WTC11 (cell line): ENCODE results near the gene MEIS2. TPM values are rescaled to one million over a fixed set of nuclear protein-coding genes. Genes with fewer than 3 reads are reported as not detected.

Experiments
- ATAC-seq: fragments of 200-7000 bp; cut with Tn5 transposase; 2 replicates; pipeline ENCODE4 v1.10.0; 2021; ENCODE audit warnings: mild to moderate bottlenecking, moderate library complexity
- CTCF ChIA-PET: fragments of 300-600 bp; sonication (Branson Sonifier 250); formaldehyde crosslinking; loops from one replicate; lab custom pipeline; 2021; ENCODE audit warnings: antibody characterized with exemption; lab: Charles Lee
- POLR2A ChIA-PET: fragments of 350-600 bp; sonication (Branson Sonifier 250); formaldehyde crosslinking; loops from one replicate; lab custom pipeline; 2021; ENCODE audit warnings: antibody characterized with exemption; lab: Charles Lee
- DNase-seq: peaks from one replicate; pipeline ENCODE4 v3.0.0; 2021; ENCODE audit warnings: low spot score
- H3K27ac Mint-ChIP-seq: 2 replicates; pipeline ENCODE4 v1.8.0; 2021; ENCODE audit warnings: mixed read lengths
- H3K27me3 Mint-ChIP-seq: 2 replicates; pipeline ENCODE4 v1.8.0; 2021; ENCODE audit warnings: low read depth, mild to moderate bottlenecking, moderate library complexity, mixed read lengths
- H3K36me3 Mint-ChIP-seq: 2 replicates; pipeline ENCODE4 v1.8.0; 2021; ENCODE audit warnings: mixed read lengths
- H3K4me1 Mint-ChIP-seq: 2 replicates; pipeline ENCODE4 v1.8.0; 2022; ENCODE audit warnings: mixed read lengths
- H3K4me3 Mint-ChIP-seq: 2 replicates; pipeline ENCODE4 v1.8.0; 2021; ENCODE audit warnings: mild to moderate bottlenecking, moderate library complexity, mixed read lengths
- H3K9me3 Mint-ChIP-seq: 2 replicates; pipeline ENCODE4 v1.8.0; 2021; ENCODE audit warnings: mixed read lengths
- ATF2 ChIP-seq: sonication (generic); formaldehyde crosslinking; IDR thresholded peaks from 2 replicates; pipeline ENCODE4 v1.8.1; 2022; ENCODE audit warnings: low read depth, missing genetic modification reagents, borderline replicate concordance
- CBFB ChIP-seq: sonication (generic); formaldehyde crosslinking; IDR thresholded peaks from 2 replicates; pipeline ENCODE4 v1.8.1; 2022; ENCODE audit warnings: mild to moderate bottlenecking, low read depth, missing genetic modification reagents
- CREM ChIP-seq: sonication (generic); formaldehyde crosslinking; IDR thresholded peaks from 2 replicates; pipeline ENCODE4 v1.8.1; 2022; ENCODE audit warnings: mild to moderate bottlenecking, missing genetic modification reagents, moderate library complexity
- E2F1 ChIP-seq: sonication (generic); formaldehyde crosslinking; IDR thresholded peaks from 2 replicates; pipeline ENCODE4 v1.8.0; 2022; ENCODE audit warnings: mild to moderate bottlenecking, missing genetic modification reagents
- ESRRA ChIP-seq: sonication (generic); formaldehyde crosslinking; IDR thresholded peaks from 2 replicates; pipeline ENCODE4 v1.8.1; 2022; ENCODE audit warnings: mild to moderate bottlenecking, missing genetic modification reagents, borderline replicate concordance
- FOXP1 ChIP-seq: sonication (generic); formaldehyde crosslinking; IDR thresholded peaks from 2 replicates; pipeline ENCODE4 v1.8.0; 2022; ENCODE audit warnings: missing genetic modification reagents, mild to moderate bottlenecking, moderate library complexity, borderline replicate concordance
- GRHL2 ChIP-seq: fragments of 250-450 bp; sonication (Bioruptor Pico); IDR thresholded peaks from 2 replicates; pipeline ENCODE4 v1.8.0; 2022; ENCODE audit warnings: mild to moderate bottlenecking, moderate library complexity; ENCODE audit not compliant: insufficient replicate concordance, severe bottlenecking
- MAX ChIP-seq: sonication (generic); formaldehyde crosslinking; IDR thresholded peaks from 2 replicates; pipeline ENCODE4 v1.8.0; 2022; ENCODE audit warnings: mild to moderate bottlenecking, missing genetic modification reagents
- NR1H2 ChIP-seq: sonication (generic); formaldehyde crosslinking; IDR thresholded peaks from 2 replicates; pipeline ENCODE4 v1.9.0; 2021; ENCODE audit warnings: mild to moderate bottlenecking, moderate library complexity, missing genetic modification reagents
- PRRX2 ChIP-seq: fragments of 250-450 bp; sonication (Bioruptor Pico); IDR thresholded peaks from 2 replicates; pipeline ENCODE4 v1.8.0; 2021; ENCODE audit warnings: mild to moderate bottlenecking
- SMAD4 ChIP-seq: sonication (generic); formaldehyde crosslinking; IDR thresholded peaks from 2 replicates; pipeline ENCODE4 v1.8.0; 2022; ENCODE audit warnings: mild to moderate bottlenecking, missing genetic modification reagents
- TCF7 ChIP-seq: sonication (generic); formaldehyde crosslinking; IDR thresholded peaks from 2 replicates; pipeline ENCODE4 v1.8.0; 2022; ENCODE audit warnings: mild to moderate bottlenecking, low read depth, missing genetic modification reagents, moderate library complexity
- ZNF232 ChIP-seq: sonication (generic); formaldehyde crosslinking; IDR thresholded peaks from 2 replicates; pipeline ENCODE4 v1.8.0; 2022; ENCODE audit warnings: mild to moderate bottlenecking, missing genetic modification reagents
- ZNF263 ChIP-seq: sonication (generic); formaldehyde crosslinking; IDR thresholded peaks from 2 replicates; pipeline ENCODE4 v1.8.1; 2022; ENCODE audit warnings: low read depth, mild to moderate bottlenecking, moderate library complexity, missing genetic modification reagents
- total RNA-seq: library from RNA; stranded (reverse); gene quantifications from 3 replicates; pipeline ENCODE4 v1.2.3, GENCODE V29; 2021
- TF ChIP-seq, protein P1 (sequence below): sonication (generic); formaldehyde crosslinking; IDR thresholded peaks from 2 replicates; pipeline ENCODE4 v1.8.0; 2022; ENCODE audit warnings: mild to moderate bottlenecking, missing genetic modification reagents
- TF ChIP-seq, protein P2 (sequence below): sonication (generic); formaldehyde crosslinking; IDR thresholded peaks from 2 replicates; pipeline ENCODE4 v1.8.1; 2023; ENCODE audit warnings: mild to moderate bottlenecking, missing genetic modification reagents, borderline replicate concordance
- TF ChIP-seq, protein P3 (sequence below): sonication (generic); formaldehyde crosslinking; IDR thresholded peaks from 2 replicates; pipeline ENCODE4 v1.8.1; 2023; ENCODE audit warnings: mild to moderate bottlenecking, missing genetic modification reagents, moderate library complexity
- TF ChIP-seq, protein P4 (sequence below): fragments of 250-450 bp; sonication (Bioruptor Pico); IDR thresholded peaks from 2 replicates; pipeline ENCODE4 v1.9.0; 2021; ENCODE audit warnings: mild to moderate bottlenecking

Gene MEIS2
- total RNA-seq, 1 experiment from 2014 or later, result 0.57 TPM

DNA sequence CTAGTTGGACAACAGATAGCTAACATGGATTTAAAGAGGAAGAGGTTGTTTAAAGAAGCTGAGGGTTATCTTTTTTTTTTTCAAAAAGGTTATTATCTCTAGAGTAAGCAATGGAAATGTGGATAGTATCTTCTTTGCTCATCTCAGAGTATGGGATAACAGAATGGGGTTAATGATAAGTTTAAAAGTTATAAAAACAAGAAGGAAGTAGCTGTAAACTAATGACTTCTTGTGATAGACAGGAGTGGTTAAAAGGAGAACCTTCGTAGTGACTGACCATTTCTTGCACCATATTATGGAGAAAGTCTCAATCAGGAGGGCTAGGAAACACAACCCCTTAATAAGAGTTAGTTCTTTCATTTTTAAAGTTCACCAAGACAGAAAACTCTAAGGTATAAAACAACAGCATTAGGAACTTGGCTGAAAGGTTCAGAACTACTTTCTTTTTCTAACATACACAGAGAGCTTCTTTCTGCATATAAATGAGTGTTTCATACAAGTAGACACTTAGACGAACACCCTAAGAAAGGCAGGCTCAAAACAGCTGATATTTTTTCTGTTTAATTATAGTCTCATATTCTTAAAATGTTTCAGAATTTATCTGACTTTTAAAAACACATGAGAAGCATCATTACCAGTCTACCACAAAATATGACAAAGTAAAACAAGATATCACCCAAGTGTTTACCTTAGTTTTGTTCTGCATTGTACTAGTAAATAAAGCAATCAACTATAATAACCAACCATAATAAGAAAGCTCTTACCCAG, 140.0 kb downstream of the MEIS2 start:
- no peak overlapping the region for H3K4me3 Mint-ChIP-seq
- no peaks in the 10 kb centered on the region for H3K36me3 Mint-ChIP-seq
- TF ChIP-seq CREM, result no peak
- TF ChIP-seq, protein P1, sequence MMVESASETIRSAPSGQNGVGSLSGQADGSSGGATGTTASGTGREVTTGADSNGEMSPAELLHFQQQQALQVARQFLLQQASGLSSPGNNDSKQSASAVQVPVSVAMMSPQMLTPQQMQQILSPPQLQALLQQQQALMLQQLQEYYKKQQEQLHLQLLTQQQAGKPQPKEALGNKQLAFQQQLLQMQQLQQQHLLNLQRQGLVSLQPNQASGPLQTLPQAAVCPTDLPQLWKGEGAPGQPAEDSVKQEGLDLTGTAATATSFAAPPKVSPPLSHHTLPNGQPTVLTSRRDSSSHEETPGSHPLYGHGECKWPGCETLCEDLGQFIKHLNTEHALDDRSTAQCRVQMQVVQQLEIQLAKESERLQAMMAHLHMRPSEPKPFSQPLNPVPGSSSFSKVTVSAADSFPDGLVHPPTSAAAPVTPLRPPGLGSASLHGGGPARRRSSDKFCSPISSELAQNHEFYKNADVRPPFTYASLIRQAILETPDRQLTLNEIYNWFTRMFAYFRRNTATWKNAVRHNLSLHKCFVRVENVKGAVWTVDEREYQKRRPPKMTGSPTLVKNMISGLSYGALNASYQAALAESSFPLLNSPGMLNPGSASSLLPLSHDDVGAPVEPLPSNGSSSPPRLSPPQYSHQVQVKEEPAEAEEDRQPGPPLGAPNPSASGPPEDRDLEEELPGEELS, result no peak
- no peak for TF ChIP-seq FOXP1
- TF ChIP-seq ZNF263 (CRISPR knock-in tag), result no peak
- no peak for TF ChIP-seq MAX (CRISPR knock-in tag)
- no peak for TF ChIP-seq SMAD4
- TF ChIP-seq, protein P2, sequence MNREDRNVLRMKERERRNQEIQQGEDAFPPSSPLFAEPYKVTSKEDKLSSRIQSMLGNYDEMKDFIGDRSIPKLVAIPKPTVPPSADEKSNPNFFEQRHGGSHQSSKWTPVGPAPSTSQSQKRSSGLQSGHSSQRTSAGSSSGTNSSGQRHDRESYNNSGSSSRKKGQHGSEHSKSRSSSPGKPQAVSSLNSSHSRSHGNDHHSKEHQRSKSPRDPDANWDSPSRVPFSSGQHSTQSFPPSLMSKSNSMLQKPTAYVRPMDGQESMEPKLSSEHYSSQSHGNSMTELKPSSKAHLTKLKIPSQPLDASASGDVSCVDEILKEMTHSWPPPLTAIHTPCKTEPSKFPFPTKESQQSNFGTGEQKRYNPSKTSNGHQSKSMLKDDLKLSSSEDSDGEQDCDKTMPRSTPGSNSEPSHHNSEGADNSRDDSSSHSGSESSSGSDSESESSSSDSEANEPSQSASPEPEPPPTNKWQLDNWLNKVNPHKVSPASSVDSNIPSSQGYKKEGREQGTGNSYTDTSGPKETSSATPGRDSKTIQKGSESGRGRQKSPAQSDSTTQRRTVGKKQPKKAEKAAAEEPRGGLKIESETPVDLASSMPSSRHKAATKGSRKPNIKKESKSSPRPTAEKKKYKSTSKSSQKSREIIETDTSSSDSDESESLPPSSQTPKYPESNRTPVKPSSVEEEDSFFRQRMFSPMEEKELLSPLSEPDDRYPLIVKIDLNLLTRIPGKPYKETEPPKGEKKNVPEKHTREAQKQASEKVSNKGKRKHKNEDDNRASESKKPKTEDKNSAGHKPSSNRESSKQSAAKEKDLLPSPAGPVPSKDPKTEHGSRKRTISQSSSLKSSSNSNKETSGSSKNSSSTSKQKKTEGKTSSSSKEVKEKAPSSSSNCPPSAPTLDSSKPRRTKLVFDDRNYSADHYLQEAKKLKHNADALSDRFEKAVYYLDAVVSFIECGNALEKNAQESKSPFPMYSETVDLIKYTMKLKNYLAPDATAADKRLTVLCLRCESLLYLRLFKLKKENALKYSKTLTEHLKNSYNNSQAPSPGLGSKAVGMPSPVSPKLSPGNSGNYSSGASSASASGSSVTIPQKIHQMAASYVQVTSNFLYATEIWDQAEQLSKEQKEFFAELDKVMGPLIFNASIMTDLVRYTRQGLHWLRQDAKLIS (CRISPR knock-in tag), result no peak
- TF ChIP-seq CBFB (CRISPR knock-in tag), result no peak
- no peak for TF ChIP-seq NR1H2 (CRISPR knock-in tag)
- no peak for TF ChIP-seq TCF7 (CRISPR knock-in tag)
- TF ChIP-seq E2F1 (CRISPR knock-in tag), result no peak
- TF ChIP-seq GRHL2, result no peak
- TF ChIP-seq, protein P3, sequence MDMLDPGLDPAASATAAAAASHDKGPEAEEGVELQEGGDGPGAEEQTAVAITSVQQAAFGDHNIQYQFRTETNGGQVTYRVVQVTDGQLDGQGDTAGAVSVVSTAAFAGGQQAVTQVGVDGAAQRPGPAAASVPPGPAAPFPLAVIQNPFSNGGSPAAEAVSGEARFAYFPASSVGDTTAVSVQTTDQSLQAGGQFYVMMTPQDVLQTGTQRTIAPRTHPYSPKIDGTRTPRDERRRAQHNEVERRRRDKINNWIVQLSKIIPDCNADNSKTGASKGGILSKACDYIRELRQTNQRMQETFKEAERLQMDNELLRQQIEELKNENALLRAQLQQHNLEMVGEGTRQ (CRISPR knock-in tag), result no peak
- no peak for TF ChIP-seq ZNF232 (CRISPR knock-in tag)
- no peak for TF ChIP-seq PRRX2 (CRISPR knock-in tag)
- no peak for TF ChIP-seq ESRRA (CRISPR knock-in tag)
- TF ChIP-seq, protein P4, sequence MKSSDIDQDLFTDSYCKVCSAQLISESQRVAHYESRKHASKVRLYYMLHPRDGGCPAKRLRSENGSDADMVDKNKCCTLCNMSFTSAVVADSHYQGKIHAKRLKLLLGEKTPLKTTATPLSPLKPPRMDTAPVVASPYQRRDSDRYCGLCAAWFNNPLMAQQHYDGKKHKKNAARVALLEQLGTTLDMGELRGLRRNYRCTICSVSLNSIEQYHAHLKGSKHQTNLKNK (CRISPR knock-in tag), result no peak
- TF ChIP-seq ATF2 (CRISPR knock-in tag), result no peak
- H3K9me3 Mint-ChIP-seq, result no peaks in the 10 kb centered on the region
- CTCF ChIA-PET, result no interaction called here
- POLR2A ChIA-PET, result no interaction called here
- no peaks in the 10 kb centered on the region for H3K4me1 Mint-ChIP-seq
- ATAC-seq (no peak), DNase-seq (no peak)
- no peaks in the 10 kb centered on the region for H3K27me3 Mint-ChIP-seq
- no peak overlapping the region for H3K27ac Mint-ChIP-seq
